ENCODE results near the gene MAD1L1. TPM values are rescaled to one million over a fixed set of nuclear protein-coding genes. Genes with fewer than 3 reads are reported as not detected.

Gene MAD1L1
- total and polyA plus RNA-seq, 7 donors: 11.7 to 17.5 (median 15.6) TPM

- H3K4me1 ChIP-seq: peaks cover 5% of the 10 kb centered on the region
- no peak overlapping the region for H3K27ac ChIP-seq
- 82 to 84% (median 83%) methylated on average over 17 to 20 of the region's 20 CpGs for WGBS, 3 donors
- intact Hi-C loops (cut with DNase I): no loop called here
- no peak for TF ChIP-seq CTCF (IDR thresholded peaks at IDR 0.05)
- DNase-seq (no peak), ATAC-seq (no peak)
- no peaks in the 10 kb centered on the region for H3K36me3 ChIP-seq (ENCODE audit: insufficient read depth in 1 of 2, low read depth in 1 of 2)
- no peak overlapping the region for H3K4me3 ChIP-seq
- H3K27me3 ChIP-seq (ENCODE audit: insufficient read depth in 3 of 3, low read length in 2 of 3): no peaks in the 10 kb centered on the region
- H3K9me3 ChIP-seq: no peaks in the 10 kb centered on the region
Measured at GRCh38 chr7:2139004-2139699, 93.6 kb downstream of the MAD1L1 start.

- H3K27ac ChIP-seq: no peak overlapping the region
- H3K4me3 ChIP-seq: no peak overlapping the region
- H3K27me3 ChIP-seq (ENCODE audit: insufficient read depth in 3 of 3, low read length in 2 of 3): no peaks in the 10 kb centered on the region
- H3K4me1 ChIP-seq: peaks cover 5% of the 10 kb centered on the region
- ATAC-seq: no peak
- no peak for TF ChIP-seq CTCF (IDR thresholded peaks at IDR 0.05)
- intact Hi-C loops (cut with DNase I): no loop called here
- no peaks in the 10 kb centered on the region for H3K9me3 ChIP-seq
- no peak for DNase-seq
- 74 to 87% (median 76%) methylated on average over 17 of the region's 17 CpGs for WGBS, 3 donors
- no peaks in the 10 kb centered on the region for H3K36me3 ChIP-seq (ENCODE audit: insufficient read depth in 1 of 2, low read depth in 1 of 2)
Measured at GRCh38 chr7:2138146-2138765, 94.5 kb downstream of the MAD1L1 start.

- no peak for ATAC-seq
- DNase-seq: no peak
- TF ChIP-seq CTCF (IDR thresholded peaks at IDR 0.05): no peak
- no peak overlapping the region for H3K27ac ChIP-seq
- 95 to 97% (median 96%) methylated on average over 5 of the region's 5 CpGs for WGBS, 3 donors
- peaks cover 1% of the 10 kb centered on the region for H3K4me1 ChIP-seq
- no peak overlapping the region for H3K4me3 ChIP-seq
- H3K36me3 ChIP-seq (ENCODE audit: insufficient read depth in 1 of 2, low read depth in 1 of 2): no peaks in the 10 kb centered on the region
- no peaks in the 10 kb centered on the region for H3K9me3 ChIP-seq
- intact Hi-C loops (cut with DNase I): no loop called here
- H3K27me3 ChIP-seq (ENCODE audit: insufficient read depth in 3 of 3, low read length in 2 of 3): no peaks in the 10 kb centered on the region
Measured at GRCh38 chr7:2134740-2135139, 98.0 kb downstream of the MAD1L1 start.

- ATAC-seq: no peak
- H3K4me1 ChIP-seq: peaks cover 5% of the 10 kb centered on the region
- WGBS, 3 donors: 94 to 96% (median 96%) methylated on average over 33 of the region's 33 CpGs
- no peaks in the 10 kb centered on the region for H3K27me3 ChIP-seq (ENCODE audit: insufficient read depth in 3 of 3, low read length in 2 of 3)
- intact Hi-C loops (cut with DNase I): no loop called here
- DNase-seq: no peak
- no peaks in the 10 kb centered on the region for H3K36me3 ChIP-seq (ENCODE audit: insufficient read depth in 1 of 2, low read depth in 1 of 2)
- H3K4me3 ChIP-seq: no peak overlapping the region
- H3K27ac ChIP-seq: no peak overlapping the region
- no peaks in the 10 kb centered on the region for H3K9me3 ChIP-seq
- TF ChIP-seq CTCF (IDR thresholded peaks at IDR 0.05): no peak
Measured at GRCh38 chr7:2132243-2132642, 100.5 kb downstream of the MAD1L1 start.
